ENCODE data around the gene SOS1. TPM values are rescaled to one million over a fixed set of nuclear protein-coding genes. Genes with fewer than 3 reads are reported as not detected.

SOS1 gene
- total RNA-seq, 4 donors from 2014 or later = 13.3 to 107 (median 40.8) TPM

- no peaks in the 10 kb centered on the region for H3K36me3 ChIP-seq
- no peak for DNase-seq
- TF ChIP-seq CTCF (IDR thresholded peaks at IDR 0.05) (no peak), POLR2A (IDR thresholded peaks at IDR 0.05) (no peak)
- no peaks in the 10 kb centered on the region for H3K27me3 ChIP-seq
- H3K9me3 ChIP-seq = no peaks in the 10 kb centered on the region
- H3K27ac ChIP-seq = no peak overlapping the region
- intact Hi-C loops (cut with DNase I; ENCODE audit: low total_unique reads) = no loop called here
- H3K4me1 ChIP-seq = no peaks in the 10 kb centered on the region
- H3K4me3 ChIP-seq = no peak overlapping the region
Measured at GRCh38 chr2:39099870-39100728, 20.8 kb downstream of the SOS1 start.

GRCh38 chr2:39099310-39099869 is 21.5 kb downstream of the SOS1 start:
- no peaks in the 10 kb centered on the region for H3K36me3 ChIP-seq
- intact Hi-C loops (cut with DNase I; ENCODE audit: low total_unique reads) = no loop called here
- H3K4me3 ChIP-seq = no peak overlapping the region
- H3K4me1 ChIP-seq = no peaks in the 10 kb centered on the region
- no peaks in the 10 kb centered on the region for H3K9me3 ChIP-seq
- TF ChIP-seq CTCF (IDR thresholded peaks at IDR 0.05) = no peak
- no peak overlapping the region for H3K27ac ChIP-seq
- no peak for DNase-seq
- no peaks in the 10 kb centered on the region for H3K27me3 ChIP-seq

- H3K9me3 ChIP-seq = no peaks in the 10 kb centered on the region
- H3K36me3 ChIP-seq = no peaks in the 10 kb centered on the region
- no peaks in the 10 kb centered on the region for H3K4me1 ChIP-seq
- TF ChIP-seq POLR2A (IDR thresholded peaks at IDR 0.05) (no peak), CTCF (IDR thresholded peaks at IDR 0.05) (no peak)
- intact Hi-C loops (cut with DNase I; ENCODE audit: low total_unique reads) = no loop called here
- no peak overlapping the region for H3K4me3 ChIP-seq
- H3K27ac ChIP-seq = no peak overlapping the region
- H3K27me3 ChIP-seq = no peaks in the 10 kb centered on the region
- DNase-seq = no peak
Measured at GRCh38 chr2:39095624-39096023, 25.2 kb downstream of the SOS1 start.

- no peaks in the 10 kb centered on the region for H3K36me3 ChIP-seq
- H3K4me1 ChIP-seq = no peaks in the 10 kb centered on the region
- no peak overlapping the region for H3K27ac ChIP-seq
- no peak for DNase-seq
- intact Hi-C loops (cut with DNase I; ENCODE audit: low total_unique reads) = no loop called here
- H3K27me3 ChIP-seq = no peaks in the 10 kb centered on the region
- H3K9me3 ChIP-seq = no peaks in the 10 kb centered on the region
- H3K4me3 ChIP-seq = no peak overlapping the region
- no peak for TF ChIP-seq POLR2A (IDR thresholded peaks at IDR 0.05)
- TF ChIP-seq CTCF (IDR thresholded peaks at IDR 0.05) = no peak
Measured at GRCh38 chr2:39094717-39095363, 26.0 kb downstream of the SOS1 start.

All from uterus (tissue), 4 donors.